H9 (cell line): ENCODE measurements around the gene MFGE8. TPM values are rescaled to one million over a fixed set of nuclear protein-coding genes. Genes with fewer than 3 reads are reported as not detected.

Experiments
- DNase-seq: peaks from one replicate; pipeline ENCODE4 v3.0.0-alpha.2; 2017
- H2AFZ ChIP-seq: one replicate; pipeline ENCODE4 v1.6.1; 2013; ENCODE audit warnings: mild to moderate bottlenecking, low read length, control low read depth, moderate library complexity
- H2AK5ac ChIP-seq: 2 replicates; pipeline ENCODE4 v1.6.1; 2013; ENCODE audit warnings: low read length, control low read depth, mixed read lengths; ENCODE audit not compliant: insufficient read length
- H2BK120ac ChIP-seq: one replicate; pipeline ENCODE4 v1.6.1; 2013; ENCODE audit warnings: low read depth, mild to moderate bottlenecking, low read length, control low read depth, inconsistent platforms; ENCODE audit not compliant: poor library complexity, severe bottlenecking
- H2BK12ac ChIP-seq: 2 replicates; pipeline ENCODE4 v1.6.1; 2013; ENCODE audit warnings: low read length, control low read depth, mixed read lengths, low read depth; ENCODE audit not compliant: insufficient read length
- H2BK15ac ChIP-seq: 2 replicates; pipeline ENCODE4 v1.6.1; 2013; ENCODE audit warnings: low read depth, low read length, control low read depth
- H2BK20ac ChIP-seq: one replicate; pipeline ENCODE4 v1.6.1; 2013; ENCODE audit warnings: low read depth, mild to moderate bottlenecking, low read length, control low read depth, inconsistent platforms; ENCODE audit not compliant: poor library complexity, severe bottlenecking
- H2BK5ac ChIP-seq: 2 replicates; pipeline ENCODE4 v1.6.1; 2013; ENCODE audit warnings: low read length, control low read depth, mixed read lengths; ENCODE audit not compliant: insufficient read length
- H3K14ac ChIP-seq: 2 replicates; pipeline ENCODE4 v1.6.1; 2013; ENCODE audit warnings: low read length, control low read depth; ENCODE audit not compliant: insufficient read depth
- H3K18ac ChIP-seq: 2 replicates; pipeline ENCODE4 v1.6.1; 2013; ENCODE audit warnings: low read depth, mild to moderate bottlenecking, mixed read lengths, low read length, control low read depth; ENCODE audit not compliant: insufficient read length
- H3K23ac ChIP-seq: 2 replicates; pipeline ENCODE4 v1.6.1; 2013; ENCODE audit warnings: low read length, control low read depth, mixed read lengths, low read depth; ENCODE audit not compliant: insufficient read length
- H3K23me2 ChIP-seq: 2 replicates; pipeline ENCODE4 v1.6.1; 2013; ENCODE audit warnings: low read depth, mild to moderate bottlenecking, mixed read lengths, low read length, control low read depth; ENCODE audit not compliant: insufficient read length, poor library complexity, severe bottlenecking
- H3K27ac ChIP-seq: 2 replicates; pipeline ENCODE4 v1.5.1; 2013; ENCODE audit warnings: low read length, control low read depth, mixed read lengths, low read depth; ENCODE audit not compliant: insufficient read length
- H3K27me3 ChIP-seq: 2 replicates; pipeline ENCODE4 v1.6.1; 2013; ENCODE audit warnings: low read length, control low read depth, inconsistent platforms; ENCODE audit not compliant: insufficient read depth
- H3K4ac ChIP-seq: 2 replicates; pipeline ENCODE4 v1.6.1; 2013; ENCODE audit warnings: low read depth, mild to moderate bottlenecking, control low read depth, inconsistent platforms, low read length, moderate library complexity
- H3K4me1 ChIP-seq: 2 replicates; pipeline ENCODE4 v1.6.1; 2013; ENCODE audit warnings: low read length, control low read depth, inconsistent platforms; ENCODE audit not compliant: insufficient read depth
- H3K4me2 ChIP-seq: 2 replicates; pipeline ENCODE4 v1.6.1; 2013; ENCODE audit warnings: low read length, control low read depth, mixed read lengths; ENCODE audit not compliant: insufficient read length, insufficient read depth
- H3K56ac ChIP-seq: 2 replicates; pipeline ENCODE4 v1.6.1; 2013; ENCODE audit warnings: low read depth, mild to moderate bottlenecking, mixed read lengths, low read length, control low read depth; ENCODE audit not compliant: insufficient read length
- H3K79me1 ChIP-seq: 2 replicates; pipeline ENCODE4 v1.6.1; 2013; ENCODE audit warnings: low read depth, mild to moderate bottlenecking, moderate library complexity, low read length, control low read depth, inconsistent platforms; ENCODE audit not compliant: insufficient read depth, poor library complexity, severe bottlenecking
- H3K79me2 ChIP-seq: 2 replicates; pipeline ENCODE4 v1.6.1; 2013; ENCODE audit warnings: low read length, control low read depth, inconsistent platforms; ENCODE audit not compliant: insufficient read depth
- H3K9ac ChIP-seq: 2 replicates; pipeline ENCODE4 v1.6.1; 2013; ENCODE audit warnings: low read length, control low read depth, mixed read lengths; ENCODE audit not compliant: insufficient read length; ENCODE audit errors: extremely low read depth
- H3K9me3 ChIP-seq: one replicate; pipeline ENCODE4 v1.6.1; 2013; ENCODE audit warnings: low read depth, low read length, inconsistent platforms; ENCODE audit not compliant: control insufficient read depth
- H3T11ph ChIP-seq: one replicate; pipeline ENCODE4 v1.6.1; 2013; ENCODE audit warnings: mild to moderate bottlenecking, low read length, control low read depth, inconsistent platforms
- H4K20me1 ChIP-seq: one replicate; pipeline ENCODE4 v1.6.1; 2013; ENCODE audit not compliant: control insufficient read depth, insufficient read length, insufficient read depth
- H4K5ac ChIP-seq: 2 replicates; pipeline ENCODE4 v1.6.1; 2013; ENCODE audit warnings: low read depth, mild to moderate bottlenecking, mixed read lengths, low read length, control low read depth; ENCODE audit not compliant: insufficient read length
- H4K8ac ChIP-seq: replicated peaks from 2 replicates; pipeline ENCODE4 v1.6.1; 2013; ENCODE audit warnings: low read length, control low read depth, mixed read lengths, low read depth; ENCODE audit not compliant: insufficient read length
- H4K91ac ChIP-seq: 2 replicates; pipeline ENCODE4 v1.6.1; 2013; ENCODE audit warnings: low read depth, mild to moderate bottlenecking, moderate library complexity, mixed read lengths, low read length, control low read depth; ENCODE audit not compliant: insufficient read length
- H3K27ac Mint-ChIP-seq, 3 experiments: 2 replicates in 2 of 3; 3 replicates in 1 of 3; pipeline ENCODE4 v1.8.0; 2020 to 2021; ENCODE audit warnings: mixed read lengths in 3 of 3, mild to moderate bottlenecking in 1 of 3, moderate library complexity in 1 of 3
- H3K27me3 Mint-ChIP-seq: 2 replicates; pipeline ENCODE4 v1.8.0; 2021; ENCODE audit warnings: low read depth, mild to moderate bottlenecking, moderate library complexity, mixed read lengths
- H3K36me3 Mint-ChIP-seq, 3 experiments: 2 replicates in 2 of 3; 3 replicates in 1 of 3; pipeline ENCODE4 v1.8.0; 2020 to 2021; ENCODE audit warnings: low read depth in 3 of 3, mixed read lengths in 3 of 3; ENCODE audit not compliant: insufficient read depth in 1 of 3
- H3K4me1 Mint-ChIP-seq, 2 experiments: 2 replicates each; pipeline ENCODE4 v1.8.0; 2020; ENCODE audit warnings: mixed read lengths in 2 of 2
- H3K4me3 Mint-ChIP-seq, 2 experiments: 2 replicates in 1 of 2; 3 replicates in 1 of 2; pipeline ENCODE4 v1.8.0; 2020 to 2021; ENCODE audit warnings: mild to moderate bottlenecking in 2 of 2, mixed read lengths in 2 of 2, moderate library complexity in 1 of 2
- H3K9me3 Mint-ChIP-seq, 2 experiments: 2 replicates in 1 of 2; 3 replicates in 1 of 2; pipeline ENCODE4 v1.8.0; 2020; ENCODE audit warnings: mild to moderate bottlenecking in 2 of 2, mixed read lengths in 2 of 2, moderate library complexity in 1 of 2
- CTCF ChIP-seq: fragments of 200-600 bp; sonication (generic); conservative IDR thresholded peaks from 3 replicates; pipeline ENCODE4 v1.8.0; 2021; ENCODE audit warnings: antibody characterized with exemption, mild to moderate bottlenecking
- WGBS: extraction: QIAGEN DNeasy Blood & Tissue Kit; methylation state at CpG from one replicate; pipeline ENCODE4 v1.1.7; 2013; ENCODE audit warnings: missing lambda C conversion rate, low lambda C conversion rate, mixed read lengths; ENCODE audit not compliant: insufficient read length; ENCODE audit errors: extremely low coverage; 5-methylcytosine and 5-hydroxymethylcytosine counted together
- total RNA-seq: library from RNA; stranded (reverse); gene quantifications from 2 replicates; pipeline ENCODE4 v1.2.1, GENCODE V29; 2021

MFGE8 gene
- total RNA-seq, 1 experiment from 2014 or later, result 653 TPM

GRCh38 chr15:88915354-88915753 is 2.2 kb upstream of the MFGE8 start:
- no peak overlapping the region for H4K8ac ChIP-seq
- Mint-ChIP-seq H3K27me3 (no peaks in the 10 kb centered on the region; the same call in none of the 2 replicates), H3K36me3 (peaks cover 13 to 21% (median 18%) of the 10 kb centered on the region in 3 experiments), H3K9me3 (peaks cover 0 to 2% of the 10 kb centered on the region in 2 experiments), H3K4me3 (no peak overlapping the region), H3K4me1 (peaks cover 26 to 30% of the 10 kb centered on the region in 2 experiments), H3K27ac (no peak overlapping the region)
- no peak overlapping the region for H3K4me2 ChIP-seq
- H3K14ac ChIP-seq, result no peak overlapping the region
- no peak overlapping the region for H3K56ac ChIP-seq
- peaks cover 9% of the 10 kb centered on the region for H3K23me2 ChIP-seq
- no peak overlapping the region for H2AK5ac ChIP-seq
- H3K79me2 ChIP-seq, result peaks cover 14% of the 10 kb centered on the region; the same call in 1 of the 2 replicates
- no peaks in the 10 kb centered on the region for H3K9me3 ChIP-seq
- no peak for DNase-seq
- no peak overlapping the region for H2BK5ac ChIP-seq
- H2BK15ac ChIP-seq, result no peak overlapping the region
- no peak overlapping the region for H3K9ac ChIP-seq
- H2AFZ ChIP-seq, result no peak overlapping the region
- no peak overlapping the region for H2BK20ac ChIP-seq
- no peak overlapping the region for H3K27ac ChIP-seq
- no peak overlapping the region for H3T11ph ChIP-seq
- no peak for TF ChIP-seq CTCF
- no peaks in the 10 kb centered on the region for H4K20me1 ChIP-seq
- no peak overlapping the region for H2BK12ac ChIP-seq
- no peak overlapping the region for H3K4ac ChIP-seq
- no CpG with 5 or more reads among the region's 10 CpGs for WGBS
- no peak overlapping the region for H3K18ac ChIP-seq
- no peak overlapping the region for H2BK120ac ChIP-seq
- peaks cover 8% of the 10 kb centered on the region for H3K79me1 ChIP-seq
- H3K27me3 ChIP-seq, result no peaks in the 10 kb centered on the region
- no peak overlapping the region for H4K91ac ChIP-seq
- peaks cover 4% of the 10 kb centered on the region for H3K4me1 ChIP-seq
- no peak overlapping the region for H3K23ac ChIP-seq
- no peak overlapping the region for H4K5ac ChIP-seq
